Vagina (tissue), 2 donors: ENCODE results near the gene CRHR1. TPM values are rescaled to one million over a fixed set of nuclear protein-coding genes. Genes with fewer than 3 reads are reported as not detected.

Experiments
- DNase-seq, 2 donors: peaks; one replicate each; pipeline ENCODE4 v3.0.0-alpha.2; 2017; ENCODE audit errors: extremely low spot score in 2 of 2
- H3K27ac ChIP-seq: fragments of 200-600 bp; sonication (generic); one replicate; pipeline ENCODE4 v1.5.1; 2019
- H3K27me3 ChIP-seq: fragments of 200-600 bp; sonication (generic); one replicate; pipeline ENCODE4 v1.5.1; 2019
- H3K36me3 ChIP-seq, 2 donors: fragments of 200-600 bp; sonication (generic); one replicate each; pipeline ENCODE4 v1.5.1; 2017 to 2019
- H3K4me1 ChIP-seq: fragments of 200-600 bp; sonication (generic); one replicate; pipeline ENCODE4 v1.5.1; 2019
- H3K4me3 ChIP-seq, 2 donors: fragments of 200-600 bp; sonication (generic); 1 replicate in 1 of 2; 2 replicates in 1 of 2; pipeline ENCODE4 v1.5.1; 2016 to 2019
- H3K9me3 ChIP-seq: fragments of 200-600 bp; sonication (generic); one replicate; pipeline ENCODE4 v1.5.1; 2019
- CTCF ChIP-seq, 3 experiments: fragments of 450-650 bp in 2 of 3; fragments of 200-600 bp in 1 of 3; sonication (generic) in 1 of 3; IDR thresholded peaks; one replicate each; pipeline ENCODE4 v1.5.1; 2017 to 2019; ENCODE audit warnings: antibody characterized with exemption in 3 of 3, mild to moderate bottlenecking in 2 of 3, moderate library complexity in 2 of 3
- POLR2A ChIP-seq, 2 donors: fragments of 450-650 bp; IDR thresholded peaks; one replicate each; pipeline ENCODE4 v1.6.1; 2017; ENCODE audit warnings: antibody characterized with exemption in 2 of 2, mild to moderate bottlenecking in 2 of 2, moderate library complexity in 2 of 2
- POLR2AphosphoS5 ChIP-seq, 2 donors: sonication (generic); formaldehyde crosslinking; IDR thresholded peaks; one replicate each; pipeline ENCODE4 v1.9.0; 2017; ENCODE audit warnings: antibody characterized with exemption in 2 of 2, mild to moderate bottlenecking in 2 of 2, low read depth in 1 of 2; ENCODE audit not compliant: insufficient read depth in 1 of 2
- intact Hi-C: fragments of 100-400 bp; cut with DNase I; formaldehyde crosslinking; loops from one replicate; pipeline ENCODE4 v1.15.1; 2023
- total RNA-seq: library from RNA; depleted of rRNA; stranded (reverse); fragments of >200 nt; gene quantifications from one replicate; pipeline ENCODE4 v1.2.3, GENCODE V29; 2016

The CRHR1 gene
- total RNA-seq, 1 donor from 2014 or later: 4.2 TPM

- no peak for TF ChIP-seq POLR2A (IDR thresholded peaks at IDR 0.05)
- TF ChIP-seq POLR2AphosphoS5 (IDR thresholded peaks at IDR 0.05; ENCODE audit: insufficient read depth in 1 of 2, low read depth in 1 of 2): no peak
- no peak for TF ChIP-seq CTCF (IDR thresholded peaks at IDR 0.05)
- Histone ChIP-seq H3K27me3 (no peaks in the 10 kb centered on the region), H3K4me1 (no peaks in the 10 kb centered on the region), H3K4me3 (no peak overlapping the region), H3K9me3 (no peaks in the 10 kb centered on the region), H3K36me3 (no peaks in the 10 kb centered on the region), H3K27ac (no peak overlapping the region)
- DNase-seq: no peak
- intact Hi-C loops: no loop called here
Measured at GRCh38 chr17:45820052-45820780, 36.1 kb downstream of the CRHR1 start.

GRCh38 chr17:45821147-45821546 is 37.0 kb downstream of the CRHR1 start:
- Histone ChIP-seq H3K9me3 (no peaks in the 10 kb centered on the region), H3K27ac (no peak overlapping the region), H3K4me3 (no peak overlapping the region), H3K36me3 (no peaks in the 10 kb centered on the region), H3K4me1 (no peaks in the 10 kb centered on the region), H3K27me3 (no peaks in the 10 kb centered on the region)
- no peak for TF ChIP-seq CTCF (IDR thresholded peaks at IDR 0.05)
- no peak for TF ChIP-seq POLR2AphosphoS5 (IDR thresholded peaks at IDR 0.05; ENCODE audit: insufficient read depth in 1 of 2, low read depth in 1 of 2)
- no peak for TF ChIP-seq POLR2A (IDR thresholded peaks at IDR 0.05)
- no peak for DNase-seq
- intact Hi-C loops: no loop called here

- DNase-seq: no peak
- Histone ChIP-seq H3K27ac (no peak overlapping the region), H3K4me1 (no peaks in the 10 kb centered on the region), H3K36me3 (no peaks in the 10 kb centered on the region), H3K4me3 (no peak overlapping the region), H3K9me3 (no peaks in the 10 kb centered on the region), H3K27me3 (no peaks in the 10 kb centered on the region)
- TF ChIP-seq POLR2AphosphoS5 (IDR thresholded peaks at IDR 0.05; ENCODE audit: insufficient read depth in 1 of 2, low read depth in 1 of 2) (no peak), POLR2A (IDR thresholded peaks at IDR 0.05) (no peak), CTCF (IDR thresholded peaks at IDR 0.05) (no peak)
- intact Hi-C loops: no loop called here
Measured at GRCh38 chr17:45823598-45823997, 39.5 kb downstream of the CRHR1 start.

- Histone ChIP-seq H3K27me3 (no peaks in the 10 kb centered on the region), H3K4me3 (no peak overlapping the region), H3K27ac (no peak overlapping the region), H3K4me1 (no peaks in the 10 kb centered on the region), H3K36me3 (no peaks in the 10 kb centered on the region), H3K9me3 (no peaks in the 10 kb centered on the region)
- intact Hi-C loops: no loop called here
- TF ChIP-seq CTCF (IDR thresholded peaks at IDR 0.05) (no peak), POLR2AphosphoS5 (IDR thresholded peaks at IDR 0.05; ENCODE audit: insufficient read depth in 1 of 2, low read depth in 1 of 2) (no peak), POLR2A (IDR thresholded peaks at IDR 0.05) (no peak)
- no peak for DNase-seq
Measured at GRCh38 chr17:45824475-45824874, 40.4 kb downstream of the CRHR1 start.

- intact Hi-C loops: no loop called here
- Histone ChIP-seq H3K27ac (no peak overlapping the region), H3K27me3 (no peaks in the 10 kb centered on the region)
Measured at GRCh38 chr17:45824901-45825492, 40.9 kb downstream of the CRHR1 start.

More at GRCh38 chr17:45824901-45825492, 40.9 kb downstream of the CRHR1 start:
- Histone ChIP-seq H3K4me3 (no peak overlapping the region), H3K4me1 (no peaks in the 10 kb centered on the region), H3K9me3 (no peaks in the 10 kb centered on the region), H3K36me3 (no peaks in the 10 kb centered on the region)
- TF ChIP-seq CTCF (IDR thresholded peaks at IDR 0.05): no peak
- TF ChIP-seq POLR2A (IDR thresholded peaks at IDR 0.05): no peak
- no peak for TF ChIP-seq POLR2AphosphoS5 (IDR thresholded peaks at IDR 0.05; ENCODE audit: insufficient read depth in 1 of 2, low read depth in 1 of 2)
- DNase-seq: no peak
